Glomerular visceral epithelial cell (primary cell): ENCODE measurements around the gene BEAN1.

ENCODE experiments used
- DNase-seq: peaks from one replicate; pipeline ENCODE4 v3.0.0-alpha.2; 2016; ENCODE audit errors: extremely low spot score

BEAN1 gene, protein sequence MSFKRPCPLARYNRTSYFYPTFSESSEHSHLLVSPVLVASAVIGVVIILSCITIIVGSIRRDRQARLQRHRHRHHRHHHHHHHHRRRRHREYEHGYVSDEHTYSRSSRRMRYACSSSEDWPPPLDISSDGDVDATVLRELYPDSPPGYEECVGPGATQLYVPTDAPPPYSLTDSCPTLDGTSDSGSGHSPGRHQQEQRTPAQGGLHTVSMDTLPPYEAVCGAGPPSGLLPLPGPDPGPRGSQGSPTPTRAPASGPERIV

GRCh38 chr16:66427036-66427860, at the start of gene BEAN1:
Gene BEAN1, plus strand, starts transcription at chr16:66427295. Its CDS starts 10,382 bp downstream, at chr16:66437677.
- peak; percentile 41 for DNase-seq

DNA sequence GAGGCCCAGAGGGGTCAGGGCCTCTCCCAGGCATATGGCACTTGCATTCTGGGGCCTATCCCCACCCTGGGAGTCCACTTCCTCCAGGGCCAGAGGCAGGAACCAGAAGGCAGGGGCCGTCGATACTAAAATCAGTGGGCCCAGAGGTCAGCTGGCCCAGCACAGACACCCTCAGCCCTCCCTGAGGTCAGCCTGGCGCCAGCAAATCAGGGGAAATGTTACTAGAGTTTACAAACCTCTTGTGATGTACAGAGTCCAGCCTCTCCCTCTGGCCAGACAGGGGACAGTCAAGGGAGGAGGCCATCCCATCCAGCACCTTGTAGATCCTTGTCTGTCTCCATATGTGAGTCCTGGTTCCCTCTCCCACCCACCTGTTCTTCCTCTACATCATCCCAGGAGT, 49.8 kb upstream of the BEAN1 start:
- DNase-seq, result no peak

- DNase-seq, result no peak
Observed at GRCh38 chr16:66378741-66379570, 48.1 kb upstream of the BEAN1 start.

DNA sequence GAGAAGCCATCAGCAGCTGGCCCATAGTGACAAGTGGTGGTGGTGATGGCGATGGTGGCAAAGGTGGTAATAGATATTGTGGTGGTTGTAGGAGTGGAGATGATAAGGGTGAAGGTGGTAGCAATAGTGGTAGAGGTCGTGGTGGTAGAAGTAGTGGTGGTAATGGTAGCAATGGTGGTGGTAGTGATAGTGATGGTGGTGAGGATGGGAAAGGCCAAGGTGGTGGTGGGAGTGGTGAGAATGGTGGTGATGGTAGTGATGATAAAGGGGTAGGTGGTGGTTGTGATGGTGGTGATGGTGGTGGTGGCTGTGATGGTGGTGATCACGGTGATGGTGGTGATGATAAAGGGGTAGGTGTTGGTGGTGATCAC, 47.5 kb upstream of the BEAN1 start:
- DNase-seq, result no peak

DNA sequence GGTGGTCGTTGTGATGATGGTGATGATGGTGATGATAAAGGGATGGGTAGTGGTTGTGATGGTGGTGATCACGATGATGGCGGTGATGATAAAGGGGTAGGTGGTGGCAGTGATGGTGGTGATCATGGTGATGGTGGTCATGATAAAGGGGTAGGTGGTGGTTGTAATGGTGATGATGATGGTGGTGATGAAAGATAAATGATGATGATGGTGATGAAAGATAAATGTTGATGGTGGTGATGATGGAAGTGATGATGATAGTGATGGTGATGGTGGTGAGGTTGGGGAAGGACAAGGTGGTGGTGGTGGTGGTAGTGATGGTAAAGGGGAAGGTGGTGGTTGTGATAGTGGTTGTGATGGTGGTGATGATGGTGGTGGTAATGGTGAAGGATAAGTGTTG, 46.7 kb upstream of the BEAN1 start:
- no peak for DNase-seq

GRCh38 chr16:66381585-66382170, 45.4 kb upstream of the BEAN1 start:
- DNase-seq, result no peak

- peak; percentile 91 for DNase-seq
Observed at GRCh38 chr16:66382171-66382965, 44.7 kb upstream of the BEAN1 start.

DNA sequence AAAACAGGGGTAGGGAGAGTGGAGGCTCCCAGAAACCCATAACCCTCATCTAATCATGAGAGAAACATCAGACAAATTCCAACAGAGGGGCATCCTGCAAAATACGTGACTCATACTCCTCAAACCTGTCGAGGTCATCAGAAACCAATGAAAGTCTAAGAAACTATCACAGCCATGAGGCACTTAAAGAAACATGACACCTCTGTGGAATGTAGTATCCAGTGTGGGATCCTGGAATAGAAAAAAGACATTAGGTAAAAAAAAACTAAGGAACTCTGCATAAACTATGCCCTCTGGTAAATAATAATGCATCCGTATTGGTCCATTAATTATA, 44.2 kb upstream of the BEAN1 start:
- peak; percentile 86 for DNase-seq

GRCh38 chr16:66383551-66383950, 43.5 kb upstream of the BEAN1 start:
- DNase-seq, result no peak

- no peak for DNase-seq
Observed at GRCh38 chr16:66385415-66385814, 41.7 kb upstream of the BEAN1 start.

DNA sequence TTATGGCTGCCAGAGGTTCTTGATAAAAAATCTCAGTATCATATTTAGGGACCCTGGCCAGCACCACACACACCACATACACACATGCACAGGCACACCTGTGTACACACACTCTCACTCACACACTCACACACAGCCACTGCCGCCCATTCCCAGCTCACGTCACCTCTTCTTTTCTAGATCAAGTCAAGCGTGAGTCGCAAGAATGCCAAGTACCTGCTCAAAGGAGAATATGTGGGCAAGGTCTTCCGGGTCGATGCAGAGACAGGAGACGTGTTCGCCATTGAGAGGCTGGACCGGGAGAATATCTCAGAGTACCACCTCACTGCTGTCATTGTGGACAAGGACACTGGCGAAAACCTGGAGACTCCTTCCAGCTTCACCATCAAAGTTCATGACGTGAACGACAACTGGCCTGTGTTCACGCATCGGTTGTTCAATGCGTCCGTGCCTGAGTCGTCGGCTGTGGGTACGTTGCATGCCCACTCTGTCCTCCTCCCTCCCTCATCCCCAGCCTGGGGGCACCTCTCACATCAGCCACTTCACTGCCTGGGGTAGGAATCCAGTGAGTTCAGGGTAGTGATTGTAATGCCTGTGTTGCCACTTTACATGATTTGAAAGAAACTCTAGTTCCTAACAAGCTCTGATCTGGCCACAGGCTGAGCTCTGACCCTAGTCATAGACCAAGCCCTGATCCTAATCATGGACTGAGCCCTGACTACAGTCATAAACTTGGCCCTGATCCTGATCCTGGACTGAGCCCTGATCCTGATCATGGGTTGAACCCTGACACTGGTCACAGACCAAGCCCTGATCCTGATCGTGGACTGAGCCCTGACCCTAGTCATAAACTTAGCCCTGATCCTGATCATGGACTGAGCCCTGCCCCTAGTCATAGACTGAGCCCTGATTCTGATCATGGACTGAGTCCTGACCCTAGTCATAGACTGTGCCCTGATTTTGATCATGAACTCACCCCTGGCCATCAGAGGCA, 40.2 kb upstream of the BEAN1 start:
- DNase-seq, result no peak

GRCh38 chr16:66387817-66388332, 39.2 kb upstream of the BEAN1 start:
- no peak for DNase-seq

DNA sequence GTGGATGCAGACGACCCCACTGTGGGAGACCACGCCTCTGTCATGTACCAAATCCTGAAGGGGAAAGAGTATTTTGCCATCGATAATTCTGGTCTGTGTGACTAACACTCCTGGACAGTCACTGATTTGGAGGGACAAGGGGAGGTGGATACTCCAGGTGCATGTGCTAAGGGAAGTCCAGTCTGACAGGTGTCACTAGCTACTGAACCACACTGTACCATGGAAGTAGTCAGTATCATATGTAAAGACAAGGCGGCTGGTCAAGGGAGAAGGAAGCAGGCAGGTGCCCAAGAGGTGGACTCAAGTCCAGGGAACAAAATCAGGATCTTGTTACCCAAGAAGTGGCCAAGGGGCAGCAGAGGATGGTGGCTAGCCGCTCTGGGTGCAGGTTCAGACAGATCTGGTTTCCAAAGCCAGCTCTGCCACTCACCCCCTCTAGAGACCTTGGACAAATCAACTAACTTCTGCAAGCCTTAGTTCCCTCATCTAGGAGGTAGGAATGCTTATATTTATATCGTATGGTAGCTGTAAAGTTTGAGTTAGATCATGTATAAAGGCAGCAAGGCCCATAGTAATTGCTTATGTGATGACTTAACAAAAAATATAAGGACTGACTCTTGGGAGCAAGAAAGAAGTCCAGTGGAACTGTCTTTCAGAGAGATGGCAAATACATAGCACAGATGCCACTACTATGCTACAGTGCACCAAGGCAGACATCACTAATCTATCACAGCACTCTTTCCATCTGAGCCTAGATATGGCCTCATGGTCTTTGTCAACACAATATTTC, 38.5 kb upstream of the BEAN1 start:
- no peak for DNase-seq

GRCh38 chr16:66389256-66390176, 37.6 kb upstream of the BEAN1 start:
- DNase-seq, result no peak

DNA sequence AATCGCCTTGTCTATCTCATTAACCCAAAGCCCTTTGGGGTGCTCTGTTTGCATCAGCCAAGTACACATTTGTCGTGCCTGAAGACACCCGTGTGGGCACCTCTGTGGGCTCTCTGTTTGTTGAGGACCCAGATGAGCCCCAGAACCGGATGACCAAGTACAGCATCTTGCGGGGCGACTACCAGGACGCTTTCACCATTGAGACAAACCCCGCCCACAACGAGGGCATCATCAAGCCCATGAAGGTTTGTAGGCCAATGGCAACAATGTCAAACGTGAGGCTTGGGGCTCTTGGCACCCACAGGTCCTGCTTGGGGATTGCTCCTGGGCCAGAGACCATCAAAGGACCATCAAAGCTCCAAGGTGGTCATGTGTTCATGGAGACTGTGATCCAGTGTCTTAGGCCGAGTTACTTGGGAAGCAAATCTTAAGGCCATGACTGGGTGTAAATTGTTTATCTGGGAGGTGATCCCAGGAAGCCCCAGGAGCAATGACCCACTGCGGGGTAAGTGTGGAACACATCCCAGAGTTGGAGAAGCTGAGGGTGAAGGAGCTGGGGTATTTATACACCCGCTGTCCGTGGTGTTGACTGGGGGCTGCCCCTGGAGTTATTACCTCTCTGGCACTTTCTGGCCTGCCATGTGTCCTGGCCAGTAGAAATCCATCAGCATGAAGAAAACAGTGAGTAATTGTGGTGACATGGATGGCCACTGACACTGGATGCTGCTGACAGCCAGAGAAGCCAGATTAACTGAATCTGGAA, 36.6 kb upstream of the BEAN1 start:
- DNase-seq, result no peak

DNA sequence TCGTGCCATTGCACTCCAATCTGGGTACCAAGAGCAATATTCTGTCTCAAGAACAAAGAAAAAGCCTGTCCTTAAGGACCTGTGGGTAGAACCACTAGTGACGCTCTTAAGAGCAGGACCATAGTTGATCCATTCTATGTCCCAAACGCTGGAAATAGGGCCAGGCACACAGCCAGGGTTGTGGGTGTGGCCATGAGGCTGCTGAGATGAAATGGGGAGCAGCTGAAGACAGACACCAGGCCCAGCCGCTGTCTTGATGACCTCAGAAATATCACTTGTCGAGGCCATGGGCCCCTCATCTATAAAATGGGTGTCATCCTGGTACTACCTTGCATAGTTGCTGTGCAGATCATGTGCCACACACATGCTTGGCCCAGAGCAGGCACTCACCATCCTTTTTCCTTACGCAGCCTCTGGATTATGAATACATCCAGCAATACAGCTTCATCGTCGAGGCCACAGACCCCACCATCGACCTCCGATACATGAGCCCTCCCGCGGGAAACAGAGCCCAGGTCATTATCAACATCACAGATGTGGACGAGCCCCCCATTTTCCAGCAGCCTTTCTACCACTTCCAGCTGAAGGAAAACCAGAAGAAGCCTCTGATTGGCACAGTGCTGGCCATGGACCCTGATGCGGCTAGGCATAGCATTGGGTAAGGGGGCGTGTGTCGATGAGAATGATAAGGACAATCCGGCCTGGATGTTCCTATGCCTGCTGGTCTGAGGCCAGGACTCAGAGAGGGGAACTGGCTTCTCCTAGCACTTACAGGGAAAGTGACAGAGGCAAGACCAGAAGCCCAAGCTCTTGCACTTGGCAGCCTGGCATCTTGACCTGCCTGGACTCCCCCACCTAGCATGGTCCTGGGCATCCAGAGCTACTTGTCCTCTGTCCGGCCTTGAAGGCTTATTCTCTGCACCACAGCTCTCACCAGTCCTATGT, 35.1 kb upstream of the BEAN1 start:
- DNase-seq, result no peak
